HepG2 (cell line): ENCODE measurements around the gene VWA7. TPM values are rescaled to one million over a fixed set of nuclear protein-coding genes. Genes with fewer than 3 reads are reported as not detected.

Experiments used
- ATAC-seq: fragments of 200-7000 bp; cut with Tn5 transposase; 3 replicates; pipeline ENCODE4 v1.9.1; 2020; ENCODE audit warnings: mild to moderate bottlenecking, moderate library complexity
- BruUV-seq: library from RNA; stranded (reverse); fragments of 400-500 nt; replicated peaks from 2 replicates; lab custom pipeline; 2021; lab: Mats Ljungman, UMichigan
- CTCF ChIA-PET: fragments of 300-600 bp; formaldehyde crosslinking; extraction: SDS; loops from one replicate; lab custom pipeline; 2021; ENCODE audit warnings: low total read pairs, inconsistent platforms, low intra/inter-chr PET ratio; lab: Yijun Ruan, JAX
- POLR2A ChIA-PET: fragments of 350-600 bp; sonication (Branson Sonifier 250); formaldehyde crosslinking; loops from one replicate; lab custom pipeline; 2020; ENCODE audit warnings: antibody characterized with exemption, inconsistent platforms; lab: Yijun Ruan, JAX
- DNase-seq: peaks from one replicate; pipeline ENCODE4 v3.0.0-alpha.2; 2015; ENCODE audit warnings: low spot score
- FAIRE-seq: peaks from 3 replicates; lab custom pipeline; 2011; peaks lifted over from hg19 to GRCh38; lab: Jason Lieb, UNC
- H2AFZ ChIP-seq: one replicate; pipeline ENCODE4 v1.6.1; 2011; ENCODE audit warnings: low read length, inconsistent platforms
- H3K27ac ChIP-seq: fragments of 300-600 bp; 3 replicates; pipeline ENCODE4 v1.8.0; 2011; ENCODE audit warnings: mixed run types, mild to moderate bottlenecking, mixed read lengths, low read length, inconsistent platforms; ENCODE audit not compliant: insufficient read depth; ENCODE audit errors: extremely low read length
- H3K27me3 ChIP-seq, 2 experiments: fragments of 200-600 bp in 1 of 2; 2 replicates in 1 of 2; 3 replicates in 1 of 2; pipeline versions ENCODE4 v1.6.0 to v1.8.0; 2011; ENCODE audit warnings: low read length in 2 of 2, mild to moderate bottlenecking in 2 of 2, moderate library complexity in 2 of 2, inconsistent platforms in 1 of 2; ENCODE audit not compliant: insufficient read depth in 2 of 2, control insufficient read depth in 1 of 2
- H3K36me3 ChIP-seq, 2 experiments: fragments of 200-600 bp in 1 of 2; replicated peaks in 1 of 2; 2 replicates in 1 of 2; 3 replicates in 1 of 2; pipeline versions ENCODE4 v1.5.1 to v1.8.0; 2011; ENCODE audit warnings: low read length in 2 of 2, inconsistent platforms in 1 of 2; ENCODE audit not compliant: insufficient read depth in 2 of 2, control insufficient read depth in 1 of 2
- H3K4me1 ChIP-seq: 2 replicates; pipeline ENCODE4 v1.5.1; 2012; ENCODE audit warnings: low read length, inconsistent platforms; ENCODE audit not compliant: insufficient read depth
- H3K4me2 ChIP-seq: 2 replicates; pipeline ENCODE4 v1.6.0; 2011; ENCODE audit warnings: low read depth, low read length, inconsistent platforms
- H3K4me3 ChIP-seq, 3 experiments: fragments of 200-600 bp in 1 of 3; sonication (generic), shearing (Covaris generic) in 1 of 3; replicated peaks in 1 of 3; 2 replicates each; pipeline ENCODE4 v1.5.1; 2011 to 2016; ENCODE audit warnings: low read length in 3 of 3, inconsistent platforms in 2 of 3, low read depth in 2 of 3, mild to moderate bottlenecking in 2 of 3, control low read depth in 1 of 3, mixed read lengths in 1 of 3; ENCODE audit not compliant: insufficient read depth in 1 of 3
- H3K79me2 ChIP-seq: one replicate; pipeline ENCODE4 v1.6.1; 2011; ENCODE audit warnings: low read length, inconsistent platforms; ENCODE audit not compliant: insufficient read depth
- H3K9ac ChIP-seq: 2 replicates; pipeline ENCODE4 v1.6.0; 2011; ENCODE audit warnings: mild to moderate bottlenecking, low read depth, low read length, inconsistent platforms; ENCODE audit not compliant: insufficient read depth
- H3K9me3 ChIP-seq: 2 replicates; pipeline ENCODE4 v1.5.1; 2012; ENCODE audit warnings: mild to moderate bottlenecking, low read length
- H4K20me1 ChIP-seq: 2 replicates; pipeline ENCODE4 v1.6.0; 2011; ENCODE audit warnings: inconsistent platforms, mild to moderate bottlenecking, low read length, moderate library complexity; ENCODE audit not compliant: insufficient read depth
- ELF1 ChIP-seq: sonication (generic); formaldehyde crosslinking; IDR thresholded peaks from 2 replicates; pipeline ENCODE4 v1.4.0; 2020; ENCODE audit warnings: missing genetic modification reagents
- MIXL1 ChIP-seq: IDR thresholded peaks from 2 replicates; pipeline ENCODE4 v1.6.1; 2016
- NFE2L1 ChIP-seq: sonication (generic); formaldehyde crosslinking; IDR thresholded peaks from 2 replicates; pipeline ENCODE4 v1.4.0; 2020; ENCODE audit warnings: missing genetic modification reagents, mild to moderate bottlenecking, borderline replicate concordance
- RBM39 ChIP-seq: fragments of 200-400 bp; formaldehyde crosslinking; IDR thresholded peaks from one replicate; pipeline ENCODE4 v1.6.1; 2018; ENCODE audit warnings: antibody characterized with exemption, mild to moderate bottlenecking, low read depth, low read length; ENCODE audit not compliant: poor library complexity, severe bottlenecking
- THYN1 ChIP-seq: sonication (generic); formaldehyde crosslinking; IDR thresholded peaks from 2 replicates; pipeline ENCODE4 v1.8.1; 2023; ENCODE audit warnings: low read depth, mild to moderate bottlenecking, moderate library complexity, missing genetic modification reagents, borderline replicate concordance
- ZNF766 ChIP-seq: sonication (generic); formaldehyde crosslinking; IDR thresholded peaks from 2 replicates; pipeline ENCODE4 v1.5.0; 2020; ENCODE audit warnings: missing genetic modification reagents, borderline replicate concordance
- WGBS: methylation state at CpG from one replicate; pipeline ENCODE4 v1.1.6; 2017; ENCODE audit warnings: low lambda C conversion rate; 5-methylcytosine and 5-hydroxymethylcytosine counted together
- in situ Hi-C: cut with HindIII; loops from 2 replicates; pipeline ENCODE4 v1.10.0; 2017; ENCODE audit warnings: low pct_unique_long_range_greater_than_20kb; ENCODE audit not compliant: extremely low pct_ligation_motif_present
- intact Hi-C: fragments of 100-400 bp; cut with micrococcal nuclease; formaldehyde crosslinking; loops from one replicate; pipeline ENCODE4 v1.10.0; 2022; ENCODE audit not compliant: unreplicated experiment
- polyA plus RNA-seq, 8 experiments: library from polyadenylated mRNA; depleted of rRNA in 3 of 8; stranded (reverse) in 7 of 8; unstranded in 1 of 8; fragments of >200 nt; fragmentation: Illumina TruSeq in 4 of 8; extraction: Trizol in 4 of 8; gene quantifications; 2 replicates each; pipeline versions ENCODE4 v1.2.1 to v1.2.3, GENCODE V29; 2011 to 2016; ENCODE audit warnings: low read depth in 4 of 8, missing spikeins in 1 of 8, mixed read lengths in 1 of 8; ENCODE audit not compliant: insufficient read depth in 1 of 8
- total RNA-seq, 5 experiments: library from RNA; depleted of rRNA; stranded (reverse); fragments of >200 nt; fragmentation: Illumina TruSeq; extraction: Trizol; gene quantifications; 2 replicates each; pipeline ENCODE4 v1.2.3, GENCODE V29; 2016; ENCODE audit warnings: low read depth in 1 of 5
- TF ChIP-seq, protein P1 (sequence below): sonication (generic); formaldehyde crosslinking; IDR thresholded peaks from 2 replicates; pipeline ENCODE4 v1.5.0; 2020; ENCODE audit warnings: mild to moderate bottlenecking, low read depth, missing genetic modification reagents, borderline replicate concordance

VWA7 gene
- total and polyA plus RNA-seq, 2 of the 13 experiments (the other 11 are each of a cell fraction or from before 2014, with no cell fraction given), result 0.86 to 3.3 TPM

DNA sequence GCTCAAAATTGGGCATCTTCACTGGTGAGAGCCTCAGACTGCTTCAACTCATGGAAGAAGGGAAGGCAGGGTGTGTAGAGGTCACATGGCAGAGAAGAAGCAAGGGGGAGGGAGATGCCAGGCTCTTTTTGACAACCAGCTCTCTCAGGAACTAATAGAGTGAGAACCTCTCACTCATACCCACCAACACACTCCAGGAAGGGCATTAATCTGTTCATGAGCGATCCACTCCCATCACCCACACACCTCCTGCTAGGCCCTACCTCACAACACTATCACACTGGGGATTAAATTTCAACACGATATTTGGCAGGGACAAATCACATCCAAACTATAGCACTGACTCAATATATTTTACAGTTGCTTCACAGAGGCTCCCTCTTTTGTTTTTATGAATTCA lies 35.3 kb downstream of the VWA7 start:
- H3K27ac ChIP-seq, result no peak overlapping the region
- no peak overlapping the region for H2AFZ ChIP-seq
- DNase-seq (no peak), FAIRE-seq (no peak), ATAC-seq (no peak)
- CTCF ChIA-PET, result no interaction called here
- peaks cover 0 to 6% of the 10 kb centered on the region in 2 experiments; a peak in 3 of 5 replicates for H3K36me3 ChIP-seq
- no TSS peak for BruUV-seq
- 96% methylated on average over 2 of the region's 2 CpGs for WGBS
- H4K20me1 ChIP-seq, result no peaks in the 10 kb centered on the region
- TF ChIP-seq ELF1 (CRISPR knock-in tag) (no peak), THYN1 (CRISPR knock-in tag) (no peak), NFE2L1 (CRISPR knock-in tag) (no peak), MIXL1 (no peak), RBM39 (no peak), ZNF766 (CRISPR knock-in tag) (no peak)
- TF ChIP-seq, protein P1, sequence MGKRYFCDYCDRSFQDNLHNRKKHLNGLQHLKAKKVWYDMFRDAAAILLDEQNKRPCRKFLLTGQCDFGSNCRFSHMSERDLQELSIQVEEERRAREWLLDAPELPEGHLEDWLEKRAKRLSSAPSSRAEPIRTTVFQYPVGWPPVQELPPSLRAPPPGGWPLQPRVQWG (CRISPR knock-in tag), result no peak
- no peak overlapping the region for H3K4me3 ChIP-seq
- no peak overlapping the region for H3K9ac ChIP-seq
- H3K9me3 ChIP-seq, result no peaks in the 10 kb centered on the region
- peaks cover 62% of the 10 kb centered on the region for H3K4me1 ChIP-seq
- intact Hi-C loops, result no loop called here
- no peaks in the 10 kb centered on the region; a peak in 1 of 5 replicates for H3K27me3 ChIP-seq
- POLR2A ChIA-PET, result interaction anchor here (6.5 to 7.7 kb wide), 2 partner anchors 12 to 85 kb away, joined by 102 to 122 read pairs; partner anchors contain the start of genes DDAH2 and HSPA1B
- H3K79me2 ChIP-seq, result peaks cover 2% of the 10 kb centered on the region
- in situ Hi-C loops, result no loop called here
- H3K4me2 ChIP-seq, result no peak overlapping the region
